NCI-H187 treated with DMSO at 0.1 percent for 48 hours (cell line): Measurements from ENCODE around the gene KIF3A.

Source experiments
- DNase-seq: peaks from one replicate; lab custom pipeline; 2025; lab: John Stamatoyannopoulos, UW

KIF3A gene

DNA sequence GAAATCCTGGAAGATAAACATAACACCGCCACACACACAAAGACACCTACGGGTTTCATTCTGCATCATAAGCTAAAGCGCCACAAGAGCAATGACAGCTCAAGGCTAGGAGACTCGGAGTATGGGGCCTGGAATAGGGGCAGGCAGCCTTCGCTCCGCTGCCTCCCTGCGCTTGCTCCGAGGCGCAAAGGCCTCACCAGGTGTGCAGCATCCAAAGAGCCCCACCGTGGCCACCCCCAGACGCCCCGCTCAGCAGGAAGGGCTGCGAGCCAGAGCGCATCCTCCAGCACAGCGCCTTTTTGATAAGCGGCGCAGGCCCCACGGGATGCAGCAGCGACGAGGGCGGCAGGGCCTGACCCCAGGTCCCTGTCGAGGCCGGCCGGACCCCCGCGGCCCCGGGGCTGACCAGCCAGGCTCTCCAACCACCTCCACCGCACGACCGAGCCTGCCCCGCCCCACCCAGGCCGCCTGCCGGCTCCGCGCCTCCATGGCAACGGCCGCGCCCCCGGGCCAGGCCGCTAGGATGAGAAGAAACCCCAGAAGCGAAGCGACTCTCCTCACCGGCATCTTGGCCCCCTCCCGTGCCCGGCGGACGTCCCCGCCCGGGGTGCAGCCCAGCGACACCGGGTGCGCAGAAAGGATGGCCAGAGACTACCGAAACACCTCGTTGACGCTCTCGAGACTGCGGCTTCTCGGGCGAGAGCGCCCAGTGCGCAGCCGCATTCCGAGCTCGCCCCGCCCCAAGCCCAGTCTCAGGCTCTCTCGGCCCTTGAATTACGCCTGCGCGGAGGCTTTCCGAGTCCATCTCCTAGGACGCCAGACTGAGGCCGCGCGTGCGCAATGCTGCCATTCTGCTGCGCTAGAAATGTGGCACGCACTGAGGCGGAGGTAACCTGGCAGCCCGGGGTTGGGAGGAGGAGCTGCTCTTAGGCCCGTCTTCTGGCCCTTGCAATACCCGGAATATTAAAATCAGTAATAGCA, at the start of gene KIF3A:
TSS of gene KIF3A (minus strand) at position 694 of the 981 bp plus-strand sequence. CDS start at position 567, 127 bp downstream.
- peak; percentile 73 for DNase-seq

GRCh38 chr5:132787076-132787475, 49.7 kb upstream of the KIF3A start:
- DNase-seq: no peak

DNA sequence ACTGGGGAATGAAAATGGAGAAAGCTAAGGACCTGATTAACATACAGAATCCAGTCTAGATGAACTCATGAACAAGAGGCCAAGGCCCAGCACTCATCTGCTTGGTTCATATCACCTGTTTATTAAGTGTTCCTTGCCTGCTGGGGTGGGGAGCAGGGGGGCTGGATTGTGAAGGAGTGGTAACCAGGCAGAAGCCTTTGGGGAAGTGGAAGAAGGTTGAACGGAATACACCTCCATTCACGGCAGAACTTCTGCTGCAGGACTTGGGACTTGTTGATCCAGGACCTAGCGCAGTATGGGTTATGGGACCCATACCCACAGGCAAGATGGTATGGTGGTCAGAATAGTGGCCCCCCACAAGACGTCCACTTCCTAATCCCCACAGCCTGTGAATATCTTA, 48.5 kb upstream of the KIF3A start:
- DNase-seq: no peak

DNA sequence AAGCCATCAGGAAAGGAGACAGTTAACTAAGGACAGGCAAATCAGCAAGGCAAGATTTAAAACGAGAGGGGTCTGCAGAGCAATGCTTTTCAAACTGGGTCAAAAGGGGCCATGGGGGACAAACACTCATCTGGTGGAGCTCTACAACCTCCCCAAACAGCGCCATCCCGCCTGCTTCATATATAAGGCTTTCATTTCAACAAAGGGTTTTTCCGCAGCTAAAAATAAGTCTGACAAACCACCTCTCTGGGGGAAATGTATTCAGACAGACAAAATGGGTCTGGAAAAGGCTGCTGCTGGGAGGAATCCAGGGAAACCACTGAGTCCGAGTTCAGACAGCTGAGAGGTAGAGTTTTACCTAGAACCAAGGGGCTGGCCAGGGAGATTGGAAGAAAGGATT, 48.0 kb upstream of the KIF3A start:
- no peak for DNase-seq

DNA sequence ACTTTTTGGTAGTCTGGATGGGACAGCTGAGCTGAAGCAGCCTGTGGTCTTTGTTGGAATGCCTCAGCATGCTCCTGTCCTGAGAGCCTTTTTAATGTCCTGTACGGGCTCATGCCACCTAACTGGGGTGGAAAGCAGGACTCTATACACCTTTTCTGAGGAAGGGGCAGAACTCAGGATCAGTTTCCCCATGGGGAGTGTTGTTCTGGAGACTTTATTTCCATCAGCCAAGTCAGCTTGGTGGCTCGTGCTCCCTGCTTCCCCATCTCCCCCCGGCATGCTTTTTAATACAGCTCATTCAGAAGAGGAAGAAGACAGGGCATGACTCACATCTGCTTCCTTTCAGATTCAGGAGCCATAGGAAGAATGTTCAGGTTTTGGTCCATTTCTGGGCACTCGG, 44.8 kb upstream of the KIF3A start:
- DNase-seq: no peak

DNA sequence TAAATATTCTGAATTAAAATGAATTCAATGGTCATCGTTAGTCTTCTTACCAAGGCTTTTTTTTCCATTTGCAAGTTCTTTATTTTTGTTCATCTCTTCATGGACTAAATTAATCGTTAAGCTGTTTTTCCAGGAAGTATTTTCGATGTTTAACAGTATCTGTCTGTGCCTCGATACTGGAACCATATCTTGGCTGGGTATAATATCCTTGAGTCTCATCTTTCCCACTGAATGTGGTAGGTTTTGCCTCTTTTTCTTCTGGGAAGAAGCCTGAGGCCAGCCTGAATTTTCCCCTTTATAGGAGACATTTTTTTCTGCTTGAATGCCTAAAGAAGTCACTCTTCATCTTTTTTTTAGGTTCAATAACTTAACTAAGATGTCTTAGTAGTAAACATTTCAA, 43.7 kb upstream of the KIF3A start:
- DNase-seq: no peak

DNA sequence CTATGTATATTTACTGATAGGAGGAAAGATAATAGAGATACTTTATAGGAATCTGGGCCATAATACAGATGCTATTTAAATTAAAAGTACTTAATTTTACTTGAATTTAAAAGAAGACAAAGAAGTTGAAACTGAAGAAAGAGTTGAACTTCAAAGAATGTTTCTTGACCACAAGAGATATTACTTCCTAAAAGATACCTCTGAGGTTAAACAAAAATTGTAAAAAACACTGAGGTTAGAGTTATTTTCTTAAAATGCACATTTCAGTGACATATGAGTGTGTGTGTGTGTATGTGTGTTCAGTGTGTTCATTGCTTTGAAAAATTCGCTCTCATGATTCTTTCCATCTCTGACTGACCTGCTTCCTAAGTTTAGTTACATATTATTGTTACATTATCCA, 43.2 kb upstream of the KIF3A start:
- DNase-seq: no peak

DNA sequence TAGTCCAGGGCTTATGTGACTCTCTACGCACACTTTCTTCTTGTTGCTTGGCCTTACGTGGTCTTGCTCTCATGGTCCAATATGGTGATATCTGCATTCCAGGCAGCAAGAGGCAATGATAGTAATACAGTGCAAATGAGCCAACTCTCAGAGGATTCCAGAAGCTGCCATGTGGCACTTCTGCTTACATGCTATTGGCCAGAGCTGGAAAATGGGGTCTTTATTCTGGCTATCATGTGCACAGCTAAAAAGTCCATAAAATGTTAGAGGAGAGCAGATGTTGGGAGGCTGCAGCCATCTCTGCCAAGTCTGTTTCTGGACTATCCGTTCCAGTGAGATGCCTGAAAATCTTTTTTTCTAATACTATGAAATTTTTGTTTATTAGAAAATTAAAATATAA, 42.6 kb upstream of the KIF3A start:
- DNase-seq: no peak

DNA sequence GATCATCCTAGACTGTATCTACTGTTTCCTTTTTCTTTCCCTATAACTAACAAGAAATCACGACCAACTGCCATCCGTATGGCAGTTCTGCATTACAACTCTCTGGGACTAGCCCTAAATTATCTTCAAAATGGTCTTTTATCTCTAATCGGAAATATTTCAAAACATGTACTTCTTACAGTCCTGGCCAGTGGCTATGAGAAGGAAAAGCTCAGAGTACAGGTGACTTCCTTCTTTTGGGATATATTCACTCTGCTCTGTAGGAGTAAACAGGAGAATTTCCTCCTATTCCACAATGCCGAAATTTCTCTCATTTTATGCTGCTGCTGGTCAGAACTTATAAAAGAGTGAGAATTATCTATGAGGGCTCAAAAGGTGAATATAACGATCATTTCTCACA, 41.5 kb upstream of the KIF3A start:
- DNase-seq: no peak

DNA sequence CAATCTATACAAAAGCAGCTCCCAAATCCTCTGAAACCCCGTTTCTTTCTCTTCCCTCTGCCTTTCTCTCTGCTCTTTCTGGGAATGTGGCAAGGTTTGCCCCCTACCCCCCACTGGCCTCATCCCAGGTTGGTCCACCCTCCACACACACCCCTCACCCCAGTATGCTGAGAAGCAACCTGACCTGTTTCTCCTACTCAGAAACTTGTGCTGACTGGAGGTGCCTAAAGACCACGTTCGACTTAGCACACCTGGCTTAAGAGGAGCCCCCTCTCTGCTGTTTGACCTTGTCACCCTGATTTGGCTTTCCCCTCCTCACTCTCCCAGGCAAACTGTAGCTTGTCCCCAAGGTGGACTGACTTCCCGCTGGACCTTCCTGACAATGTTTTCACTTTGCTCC, 40.8 kb upstream of the KIF3A start:
- no peak for DNase-seq

DNA sequence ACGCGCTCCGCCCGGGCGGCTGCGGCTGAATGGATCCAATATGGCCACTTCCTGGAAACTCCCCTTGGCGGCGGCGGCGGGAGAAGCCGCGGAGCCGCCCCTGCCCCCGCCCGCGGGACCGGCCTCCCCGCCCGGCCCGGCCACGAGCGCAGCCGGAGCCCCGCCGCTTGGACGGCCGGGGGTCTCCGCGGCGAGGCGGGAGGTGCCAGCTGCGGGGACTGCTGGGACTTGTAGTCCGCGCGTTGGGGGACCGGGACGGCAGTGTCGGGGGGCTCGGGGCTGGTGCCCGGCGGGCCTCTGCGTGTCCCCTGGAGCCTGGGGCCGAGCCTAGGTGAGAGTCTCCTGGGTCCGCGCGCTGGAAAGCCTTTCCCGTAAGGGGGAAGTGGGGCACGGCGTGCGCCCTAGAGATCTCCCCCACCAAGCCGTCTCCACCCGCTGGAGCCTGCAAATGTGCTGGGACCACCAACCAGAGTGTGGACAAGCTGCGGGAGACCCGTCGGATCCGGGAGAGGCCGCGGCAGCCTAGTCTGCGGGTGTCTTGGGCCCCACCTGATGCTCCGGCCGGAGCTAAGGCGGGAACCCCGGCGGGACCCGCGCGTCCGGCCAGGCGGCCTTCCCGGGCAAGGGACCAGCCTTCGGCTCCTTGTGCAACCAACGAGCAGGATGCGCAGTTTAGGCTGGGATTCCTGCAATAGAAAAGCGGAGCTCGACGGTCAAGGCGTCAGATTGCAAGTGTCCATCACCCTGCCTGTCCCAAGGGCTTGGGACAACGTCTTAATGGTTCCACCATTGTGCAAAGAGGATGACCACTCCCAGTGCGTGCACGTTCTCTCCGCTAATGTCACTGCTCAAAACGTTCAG, 40.1 kb upstream of the KIF3A start, which contains the start of gene SEPTIN8:
TSS of gene SEPTIN8 (minus strand) at position 31 of the 861 bp plus-strand sequence. CDS start 102 bp downstream, outside the sequence.
- DNase-seq: no peak

- DNase-seq: no peak
Measured at GRCh38 chr5:132776938-132777208, 39.5 kb upstream of the KIF3A start.

- DNase-seq: no peak
Measured at GRCh38 chr5:132776131-132776937, 39.0 kb upstream of the KIF3A start.

- no peak for DNase-seq
Measured at GRCh38 chr5:132775476-132775961, 38.2 kb upstream of the KIF3A start.

GRCh38 chr5:132774896-132775295, 37.5 kb upstream of the KIF3A start:
- DNase-seq: no peak

GRCh38 chr5:132774406-132774805, 37.1 kb upstream of the KIF3A start:
- no peak for DNase-seq

GRCh38 chr5:132773601-132774355, 36.4 kb upstream of the KIF3A start:
- no peak for DNase-seq

- DNase-seq: no peak
Measured at GRCh38 chr5:132773114-132773513, 35.8 kb upstream of the KIF3A start.

DNA sequence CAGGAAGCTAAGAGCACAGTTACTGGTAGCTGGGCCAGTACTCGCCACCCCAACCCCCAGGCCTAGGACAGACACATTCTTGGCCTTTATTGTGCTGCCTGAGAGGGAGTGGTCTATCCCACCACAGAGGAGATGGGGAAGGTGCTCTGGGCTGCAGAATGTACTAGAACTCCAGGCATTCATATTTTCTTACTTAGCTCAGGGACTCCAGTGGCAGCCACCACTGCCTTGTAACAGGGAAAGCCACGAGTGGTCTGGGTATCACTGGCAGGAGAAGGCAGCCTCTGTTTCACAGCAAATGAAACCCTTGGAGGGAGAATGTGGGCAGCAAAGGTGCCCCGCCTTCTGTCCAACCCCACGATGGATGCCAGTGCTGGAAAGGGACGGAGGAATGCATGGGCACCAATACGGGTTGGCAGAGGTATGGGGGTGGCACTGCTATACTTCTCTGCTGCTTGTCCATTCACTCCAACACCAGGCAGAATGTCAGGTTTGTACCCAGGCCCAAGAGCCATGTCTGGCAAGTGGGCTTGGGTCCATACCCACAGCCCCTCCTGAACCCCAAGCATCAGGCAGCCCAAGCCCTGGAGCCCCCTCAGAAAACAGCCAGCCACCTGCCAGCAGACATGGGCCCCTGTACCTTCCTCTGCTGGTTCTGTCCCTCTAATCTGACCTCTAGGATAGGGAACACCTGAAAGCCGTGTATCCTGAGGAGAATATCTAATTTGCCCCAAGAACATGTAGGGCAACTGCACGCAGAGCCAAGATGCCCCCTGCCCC, 35.1 kb upstream of the KIF3A start:
- no peak for DNase-seq

GRCh38 chr5:132771503-132771998, 34.2 kb upstream of the KIF3A start:
- DNase-seq: no peak
